SHP77 treated with DMSO at 0.1 percent for 48 hours (cell line): ENCODE measurements around the gene GPX1.

ENCODE experiments used
- DNase-seq: peaks from one replicate; lab custom pipeline; 2025; lab: John Stamatoyannopoulos, UW

GPX1 gene

DNA sequence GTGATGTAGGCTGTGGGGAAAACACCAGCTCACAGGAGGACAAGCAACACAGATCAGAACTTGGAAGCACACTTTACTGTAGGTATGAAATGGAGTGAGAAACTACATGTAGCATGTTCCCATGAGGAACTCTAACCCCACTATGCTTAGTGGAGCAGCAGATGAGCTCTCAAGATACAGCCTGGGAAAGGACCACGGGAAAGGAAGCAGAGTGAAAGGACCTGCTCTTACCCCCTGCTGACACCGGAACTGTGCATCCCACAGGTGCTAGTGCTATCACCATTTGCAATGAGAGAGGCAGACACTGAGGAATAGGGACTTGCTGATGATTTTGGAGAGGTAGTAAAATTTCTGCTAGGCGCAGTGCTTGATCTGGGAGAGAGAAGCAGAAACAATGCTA lies 46.9 kb downstream of the GPX1 start:
- DNase-seq, result no peak

DNA sequence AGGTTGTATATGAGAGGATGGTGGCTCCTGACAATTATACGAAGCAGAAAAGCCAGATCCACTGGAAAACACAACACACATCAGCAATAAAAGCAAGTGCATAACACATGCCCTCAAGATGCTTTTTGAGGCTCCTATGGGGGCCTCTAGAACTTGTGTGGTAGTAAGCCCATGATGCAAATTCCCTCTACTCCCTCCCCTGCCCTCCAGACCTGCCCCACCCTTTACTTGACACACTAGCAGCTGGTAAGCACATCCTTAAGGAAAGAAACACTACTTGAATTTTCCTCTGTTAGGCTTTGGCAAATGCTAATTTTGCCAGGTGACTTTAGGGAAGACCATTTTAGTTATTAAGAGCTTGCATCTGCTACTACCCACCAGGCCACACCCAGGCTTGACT lies 47.5 kb downstream of the GPX1 start:
- no peak for DNase-seq
